ENCODE measurements around the gene NEDD4. TPM values are rescaled to one million over a fixed set of nuclear protein-coding genes. Genes with fewer than 3 reads are reported as not detected.

Gene NEDD4
- total RNA-seq, 1 donor from 2014 or later: 24.1 TPM

DNA sequence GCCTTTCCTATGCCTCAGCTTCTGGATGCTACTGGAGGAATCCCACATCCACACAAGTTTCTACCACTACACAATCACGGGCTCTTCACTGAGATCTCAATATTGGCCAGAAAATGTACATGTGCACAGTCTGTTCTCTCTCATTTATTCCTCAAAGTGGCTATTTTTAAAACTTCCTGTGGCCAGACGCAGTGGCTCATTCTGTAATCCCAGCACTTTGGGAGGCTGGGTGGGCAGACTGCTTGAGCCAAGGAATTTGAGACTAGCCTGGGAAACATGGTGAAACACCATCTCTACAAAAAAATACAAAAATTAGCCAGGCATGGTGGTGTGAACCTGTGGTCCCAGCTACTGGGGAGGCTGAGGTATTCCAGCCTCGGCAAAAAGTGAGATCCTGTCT is 159.1 kb downstream of the NEDD4 start:
- TF ChIP-seq, protein P1, sequence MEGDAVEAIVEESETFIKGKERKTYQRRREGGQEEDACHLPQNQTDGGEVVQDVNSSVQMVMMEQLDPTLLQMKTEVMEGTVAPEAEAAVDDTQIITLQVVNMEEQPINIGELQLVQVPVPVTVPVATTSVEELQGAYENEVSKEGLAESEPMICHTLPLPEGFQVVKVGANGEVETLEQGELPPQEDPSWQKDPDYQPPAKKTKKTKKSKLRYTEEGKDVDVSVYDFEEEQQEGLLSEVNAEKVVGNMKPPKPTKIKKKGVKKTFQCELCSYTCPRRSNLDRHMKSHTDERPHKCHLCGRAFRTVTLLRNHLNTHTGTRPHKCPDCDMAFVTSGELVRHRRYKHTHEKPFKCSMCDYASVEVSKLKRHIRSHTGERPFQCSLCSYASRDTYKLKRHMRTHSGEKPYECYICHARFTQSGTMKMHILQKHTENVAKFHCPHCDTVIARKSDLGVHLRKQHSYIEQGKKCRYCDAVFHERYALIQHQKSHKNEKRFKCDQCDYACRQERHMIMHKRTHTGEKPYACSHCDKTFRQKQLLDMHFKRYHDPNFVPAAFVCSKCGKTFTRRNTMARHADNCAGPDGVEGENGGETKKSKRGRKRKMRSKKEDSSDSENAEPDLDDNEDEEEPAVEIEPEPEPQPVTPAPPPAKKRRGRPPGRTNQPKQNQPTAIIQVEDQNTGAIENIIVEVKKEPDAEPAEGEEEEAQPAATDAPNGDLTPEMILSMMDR (IDR thresholded peaks at IDR 0.05): no peak
- H3K27me3 Mint-ChIP-seq (ENCODE audit: unreplicated experiment): no peaks in the 10 kb centered on the region
- peaks cover 36% of the 10 kb centered on the region for H3K36me3 Mint-ChIP-seq (ENCODE audit: unreplicated experiment)
- H3K4me1 Mint-ChIP-seq (ENCODE audit: unreplicated experiment): peaks cover 4% of the 10 kb centered on the region
- no peak overlapping the region for H3K27ac Mint-ChIP-seq (ENCODE audit: unreplicated experiment)
- no peak overlapping the region for H3K4me3 Mint-ChIP-seq (ENCODE audit: unreplicated experiment)
- no peak for DNase-seq (ENCODE audit: extremely low spot score, unreplicated experiment)
- no peaks in the 10 kb centered on the region for H3K9me3 Mint-ChIP-seq (ENCODE audit: unreplicated experiment)

DNA sequence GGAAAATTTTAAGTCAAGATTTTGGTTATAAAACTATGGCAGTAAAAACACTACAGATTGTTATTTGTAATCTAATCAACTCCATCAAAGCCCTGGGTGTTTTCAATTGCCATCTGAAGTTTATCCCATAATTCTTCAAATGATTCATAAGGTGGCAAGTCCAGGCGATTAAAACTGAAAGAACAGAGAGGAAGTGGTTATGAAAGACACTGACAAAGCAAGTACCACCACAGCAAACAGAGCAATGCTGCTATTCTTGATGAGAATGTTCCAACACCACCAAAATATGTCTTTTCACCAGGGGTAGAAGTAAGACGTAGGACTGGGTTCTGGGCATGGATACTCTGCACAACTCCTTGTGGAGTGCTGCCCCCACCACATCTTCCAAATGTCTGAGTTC is 163.6 kb downstream of the NEDD4 start:
- Mint-ChIP-seq H3K27ac (ENCODE audit: unreplicated experiment) (no peak overlapping the region), H3K27me3 (ENCODE audit: unreplicated experiment) (no peaks in the 10 kb centered on the region)
- DNase-seq (ENCODE audit: extremely low spot score, unreplicated experiment): no peak

GRCh38 chr15:55827955-55828354 is 165.5 kb downstream of the NEDD4 start:
- Mint-ChIP-seq H3K27ac (ENCODE audit: unreplicated experiment) (no peak overlapping the region), H3K4me3 (ENCODE audit: unreplicated experiment) (no peak overlapping the region), H3K4me1 (ENCODE audit: unreplicated experiment) (peaks cover 14% of the 10 kb centered on the region), H3K27me3 (ENCODE audit: unreplicated experiment) (no peaks in the 10 kb centered on the region), H3K9me3 (ENCODE audit: unreplicated experiment) (no peaks in the 10 kb centered on the region), H3K36me3 (ENCODE audit: unreplicated experiment) (peaks cover 35% of the 10 kb centered on the region)
- no peak for DNase-seq (ENCODE audit: extremely low spot score, unreplicated experiment)
- TF ChIP-seq, protein P1 (IDR thresholded peaks at IDR 0.05): no peak

More for the DNA sequence above, 163.6 kb downstream of the NEDD4 start:
- H3K4me1 Mint-ChIP-seq (ENCODE audit: unreplicated experiment): peaks cover 4% of the 10 kb centered on the region
- H3K9me3 Mint-ChIP-seq (ENCODE audit: unreplicated experiment): no peaks in the 10 kb centered on the region
- TF ChIP-seq, protein P1 (IDR thresholded peaks at IDR 0.05): no peak
- H3K36me3 Mint-ChIP-seq (ENCODE audit: unreplicated experiment): peaks cover 35% of the 10 kb centered on the region
- H3K4me3 Mint-ChIP-seq (ENCODE audit: unreplicated experiment): no peak overlapping the region

GRCh38 chr15:55827204-55827603 is 166.2 kb downstream of the NEDD4 start:
- H3K27ac Mint-ChIP-seq (ENCODE audit: unreplicated experiment): no peak overlapping the region
- H3K36me3 Mint-ChIP-seq (ENCODE audit: unreplicated experiment): peaks cover 28% of the 10 kb centered on the region
- H3K4me3 Mint-ChIP-seq (ENCODE audit: unreplicated experiment): no peak overlapping the region
- DNase-seq (ENCODE audit: extremely low spot score, unreplicated experiment): no peak
- TF ChIP-seq, protein P1 (IDR thresholded peaks at IDR 0.05): no peak
- H3K4me1 Mint-ChIP-seq (ENCODE audit: unreplicated experiment): peaks cover 15% of the 10 kb centered on the region
- no peaks in the 10 kb centered on the region for H3K27me3 Mint-ChIP-seq (ENCODE audit: unreplicated experiment)
- H3K9me3 Mint-ChIP-seq (ENCODE audit: unreplicated experiment): no peaks in the 10 kb centered on the region

DNA sequence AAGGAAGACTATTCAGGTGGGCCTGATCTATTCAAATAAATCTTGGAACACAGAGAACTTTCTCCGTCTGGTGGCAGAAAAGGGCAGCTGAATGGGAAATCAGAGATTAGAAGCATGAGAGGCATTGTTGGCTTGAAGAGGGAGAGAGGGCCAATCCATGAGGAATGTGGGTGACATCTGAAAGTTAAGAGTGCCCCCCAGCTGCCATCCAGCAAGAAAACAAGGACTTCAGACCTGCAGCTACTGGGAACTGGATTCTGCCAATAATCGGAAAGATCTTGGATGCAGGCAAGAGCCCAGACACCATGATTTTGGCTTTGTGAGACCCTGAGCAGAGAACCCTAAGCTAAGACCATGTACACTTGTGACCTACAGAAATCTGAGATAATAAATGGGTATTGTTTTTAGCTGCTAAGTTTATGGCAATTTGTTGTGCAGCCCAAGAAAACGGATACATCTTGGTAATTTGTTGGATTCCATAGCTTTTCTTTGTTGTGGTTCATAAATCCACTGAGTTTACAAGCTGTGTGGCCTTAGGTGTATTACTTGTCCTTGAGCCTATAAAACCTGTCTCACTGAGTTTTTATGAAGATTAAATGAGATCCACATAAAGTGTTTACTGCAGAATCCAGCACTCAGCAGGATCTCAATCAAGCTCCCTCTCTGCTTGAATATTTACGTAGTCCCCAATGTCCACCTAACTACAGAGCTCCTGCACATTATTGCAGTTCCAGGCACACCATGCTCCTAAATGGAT is 168.4 kb downstream of the NEDD4 start:
- no peak overlapping the region for H3K4me3 Mint-ChIP-seq (ENCODE audit: unreplicated experiment)
- TF ChIP-seq, protein P1 (IDR thresholded peaks at IDR 0.05): no peak
- no peak overlapping the region for H3K27ac Mint-ChIP-seq (ENCODE audit: unreplicated experiment)
- H3K27me3 Mint-ChIP-seq (ENCODE audit: unreplicated experiment): no peaks in the 10 kb centered on the region
- H3K4me1 Mint-ChIP-seq (ENCODE audit: unreplicated experiment): peaks cover 15% of the 10 kb centered on the region
- H3K9me3 Mint-ChIP-seq (ENCODE audit: unreplicated experiment): no peaks in the 10 kb centered on the region
- no peak for DNase-seq (ENCODE audit: extremely low spot score, unreplicated experiment)
- peaks cover 13% of the 10 kb centered on the region for H3K36me3 Mint-ChIP-seq (ENCODE audit: unreplicated experiment)

Measured in osteocyte (in vitro differentiated cells).